ENCODE results near the gene ZSCAN2.

DNA sequence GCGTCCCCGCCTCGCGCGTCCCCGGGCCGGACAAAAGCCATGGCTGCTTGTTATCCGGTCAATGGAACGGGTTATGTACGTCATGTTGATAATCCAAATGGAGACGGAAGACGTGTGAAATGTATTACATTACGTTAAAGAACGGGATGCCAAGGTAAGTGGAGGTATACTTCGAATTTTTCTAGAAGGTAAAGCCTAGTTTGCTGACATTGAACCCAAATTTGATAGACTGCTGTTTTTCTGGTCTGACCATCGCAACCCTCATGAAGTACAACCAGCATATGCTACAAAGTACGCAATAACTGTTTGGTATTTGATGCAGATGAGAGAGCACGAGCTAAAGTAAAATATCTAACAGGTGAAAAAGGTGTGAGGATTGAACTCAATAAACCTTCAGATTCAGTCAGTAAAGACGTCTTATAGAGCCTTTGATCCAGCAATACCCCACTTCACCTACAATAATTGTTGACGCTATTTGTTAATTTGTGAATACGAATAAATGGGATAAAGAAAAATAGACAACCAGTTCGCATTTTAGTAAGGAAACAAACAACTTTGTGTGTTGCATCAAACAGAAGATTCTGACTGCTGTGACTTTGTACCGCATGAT, 33.5 kb downstream of the ZSCAN2 start:
- TF ChIP-seq CTCF (IDR thresholded peaks at IDR 0.05) (no peak), EP300 (IDR thresholded peaks at IDR 0.05) (no peak), POLR2A (IDR thresholded peaks at IDR 0.05) (no peak)

Data from upper lobe of left lung (tissue), 4 donors.